Neural progenitor cell (in vitro differentiated cells): ENCODE measurements around the gene TNFRSF25.

Source experiments
- EZH2phosphoT487 ChIP-seq: fragments of 200-600 bp; sonication (generic); IDR thresholded peaks from 2 replicates; pipeline ENCODE4 v1.6.1; 2017; ENCODE audit warnings: antibody characterized with exemption
- TF ChIP-seq, protein P1 (sequence below): fragments of 200-600 bp; sonication (generic); IDR thresholded peaks from 2 replicates; pipeline ENCODE4 v1.5.1; 2017; ENCODE audit warnings: antibody characterized with exemption, mild to moderate bottlenecking

DNA sequence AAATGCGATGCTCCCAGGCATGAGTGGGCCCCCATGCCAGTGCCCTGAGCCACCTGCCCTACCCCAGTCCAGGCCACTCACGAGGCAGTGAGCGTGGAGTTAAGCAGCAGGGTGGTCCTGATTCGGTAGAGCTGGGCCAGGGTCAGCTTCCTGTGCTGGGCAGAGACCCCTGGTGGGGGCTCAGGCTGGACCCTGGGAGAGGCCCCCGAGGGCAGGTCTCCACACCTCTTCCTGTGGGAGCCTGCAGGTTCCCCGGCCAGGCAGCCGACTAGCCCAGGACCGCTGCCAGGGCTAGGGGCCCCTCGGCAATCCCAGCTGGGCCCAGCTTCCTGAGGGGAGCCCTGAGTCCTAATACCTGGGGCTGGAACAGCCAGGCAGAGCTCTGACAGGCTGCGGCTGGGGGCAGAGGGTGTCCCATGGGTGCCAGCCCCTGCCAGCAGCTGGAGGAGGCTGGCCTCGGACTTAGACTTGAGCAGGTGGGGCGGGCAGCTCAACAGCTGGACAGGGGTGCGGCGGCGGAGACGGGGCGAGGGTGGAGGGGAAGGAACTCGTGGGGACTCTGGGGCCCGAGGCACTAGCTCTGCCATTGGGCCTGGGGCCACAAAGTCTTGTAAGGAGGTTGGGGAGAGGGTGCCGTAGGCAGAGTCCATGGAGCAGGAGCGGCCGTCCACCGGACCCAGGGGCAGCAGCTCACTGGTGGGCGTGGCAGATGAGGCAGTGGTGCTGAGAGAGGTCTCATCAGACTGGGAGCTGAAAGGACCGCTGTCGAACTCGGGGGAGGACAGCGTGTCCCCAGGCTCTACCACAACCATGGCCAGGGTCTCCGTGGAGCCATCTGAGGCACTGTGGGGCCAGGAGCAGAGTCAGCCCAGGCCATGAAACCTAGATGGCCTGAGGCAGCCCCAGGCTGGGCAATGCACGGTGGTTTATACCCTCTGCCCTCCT lies 2.0 kb upstream of the TNFRSF25 start:
- TF ChIP-seq, protein P1, sequence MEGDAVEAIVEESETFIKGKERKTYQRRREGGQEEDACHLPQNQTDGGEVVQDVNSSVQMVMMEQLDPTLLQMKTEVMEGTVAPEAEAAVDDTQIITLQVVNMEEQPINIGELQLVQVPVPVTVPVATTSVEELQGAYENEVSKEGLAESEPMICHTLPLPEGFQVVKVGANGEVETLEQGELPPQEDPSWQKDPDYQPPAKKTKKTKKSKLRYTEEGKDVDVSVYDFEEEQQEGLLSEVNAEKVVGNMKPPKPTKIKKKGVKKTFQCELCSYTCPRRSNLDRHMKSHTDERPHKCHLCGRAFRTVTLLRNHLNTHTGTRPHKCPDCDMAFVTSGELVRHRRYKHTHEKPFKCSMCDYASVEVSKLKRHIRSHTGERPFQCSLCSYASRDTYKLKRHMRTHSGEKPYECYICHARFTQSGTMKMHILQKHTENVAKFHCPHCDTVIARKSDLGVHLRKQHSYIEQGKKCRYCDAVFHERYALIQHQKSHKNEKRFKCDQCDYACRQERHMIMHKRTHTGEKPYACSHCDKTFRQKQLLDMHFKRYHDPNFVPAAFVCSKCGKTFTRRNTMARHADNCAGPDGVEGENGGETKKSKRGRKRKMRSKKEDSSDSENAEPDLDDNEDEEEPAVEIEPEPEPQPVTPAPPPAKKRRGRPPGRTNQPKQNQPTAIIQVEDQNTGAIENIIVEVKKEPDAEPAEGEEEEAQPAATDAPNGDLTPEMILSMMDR, result no peak
- no peak for TF ChIP-seq EZH2phosphoT487
